T-helper 9 cell (primary cell): Measurements from ENCODE around the gene CSNK1G2.

Experiments
- DNase-seq: peaks from one replicate; pipeline ENCODE4 v3.0.0-alpha.2; 2020

Gene CSNK1G2

GRCh38 chr19:1944916-1945561 lies 4.1 kb downstream of the CSNK1G2 start:
- no peak for DNase-seq

GRCh38 chr19:1945899-1946298 lies 4.9 kb downstream of the CSNK1G2 start:
- DNase-seq = no peak

- no peak for DNase-seq
These were observed 6.8 kb downstream of the CSNK1G2 start for GRCh38 chr19:1947651-1948209.

- no peak for DNase-seq
These were observed 8.5 kb downstream of the CSNK1G2 start for GRCh38 chr19:1949304-1950101.

GRCh38 chr19:1950640-1951039 lies 9.7 kb downstream of the CSNK1G2 start:
- no peak for DNase-seq

GRCh38 chr19:1952635-1953034 lies 11.7 kb downstream of the CSNK1G2 start:
- DNase-seq = no peak

GRCh38 chr19:1953037-1953436 lies 12.1 kb downstream of the CSNK1G2 start:
- DNase-seq = no peak

- no peak for DNase-seq
These were observed 12.6 kb downstream of the CSNK1G2 start for GRCh38 chr19:1953441-1954094.

- no peak for DNase-seq
These were observed 13.6 kb downstream of the CSNK1G2 start for GRCh38 chr19:1954532-1954933.

GRCh38 chr19:1955171-1956121 lies 14.5 kb downstream of the CSNK1G2 start:
- DNase-seq = no peak

- no peak for DNase-seq
These were observed 15.1 kb downstream of the CSNK1G2 start for GRCh38 chr19:1956122-1956494.

GRCh38 chr19:1956868-1957492 lies 16.0 kb downstream of the CSNK1G2 start:
- DNase-seq = no peak

- no peak for DNase-seq
These were observed 16.7 kb downstream of the CSNK1G2 start for GRCh38 chr19:1957562-1958248.

- DNase-seq = no peak
These were observed 19.1 kb downstream of the CSNK1G2 start for GRCh38 chr19:1959928-1960589.

- no peak for DNase-seq
These were observed 20.3 kb downstream of the CSNK1G2 start for GRCh38 chr19:1961000-1961883.

GRCh38 chr19:1962674-1963073 lies 21.7 kb downstream of the CSNK1G2 start:
- DNase-seq = no peak

- DNase-seq = peak; percentile 20
These were observed 26.2 kb downstream of the CSNK1G2 start for GRCh38 chr19:1967087-1967608.

- DNase-seq = no peak
These were observed 27.6 kb downstream of the CSNK1G2 start for GRCh38 chr19:1968279-1969175.
